ENCODE results near the gene R3HDM1. TPM values are rescaled to one million over a fixed set of nuclear protein-coding genes. Genes with fewer than 3 reads are reported as not detected.

R3HDM1 gene
- total RNA-seq, 1 experiment from 2014 or later, result 62.6 TPM

DNA sequence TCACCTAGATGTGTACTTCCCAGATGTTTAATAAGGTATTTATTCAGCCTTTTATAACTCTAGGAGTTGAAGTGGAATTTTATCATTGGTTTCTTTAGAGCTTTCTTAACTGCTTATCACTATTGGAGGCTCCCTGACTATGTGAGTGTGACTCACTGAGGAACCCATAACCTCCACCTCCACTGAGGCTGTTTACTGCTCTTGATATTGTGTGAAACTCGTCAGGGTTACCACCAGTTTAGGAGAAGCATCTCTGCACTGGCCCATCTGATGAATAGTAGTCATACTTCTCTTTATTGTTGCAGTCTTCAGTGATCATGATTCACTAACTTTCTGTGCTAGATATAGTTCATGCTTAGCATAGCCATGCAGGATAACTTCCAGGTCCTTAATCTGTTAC, 130.8 kb downstream of the R3HDM1 start:
- ATAC-seq (no peak), DNase-seq (ENCODE audit: low read depth, low spot score) (no peak)
- Histone ChIP-seq H3K36me3 (ENCODE audit: control insufficient read depth, insufficient read depth, low read length) (peaks cover 6% of the 10 kb centered on the region), H3K4me3 (ENCODE audit: low read depth in 2 of 2, low read length in 2 of 2) (no peak overlapping the region), H3K9me3 (ENCODE audit: control insufficient read depth, insufficient read depth, low read depth, low read length) (no peaks in the 10 kb centered on the region), H3K27ac (ENCODE audit: low read length) (no peak overlapping the region), H3K27me3 (ENCODE audit: control insufficient read depth, insufficient read depth, low read length) (no peaks in the 10 kb centered on the region), H3K4me1 (ENCODE audit: control insufficient read depth, insufficient read depth, low read length) (no peaks in the 10 kb centered on the region; the same call in 1 of the 2 replicates)
- BruUV-seq (replicated peaks), result no TSS peak
- ChIA-PET POLR2A (no interaction called here), CTCF (no interaction called here)
- in situ Hi-C loops (cut with HindIII; ENCODE audit: low pct_unique_long_range_greater_than_20kb, low sequenced_read_pairs) (no loop called here), intact Hi-C loops (cut with micrococcal nuclease; ENCODE audit: unreplicated experiment) (no loop called here)
- TF ChIP-seq, protein P1, sequence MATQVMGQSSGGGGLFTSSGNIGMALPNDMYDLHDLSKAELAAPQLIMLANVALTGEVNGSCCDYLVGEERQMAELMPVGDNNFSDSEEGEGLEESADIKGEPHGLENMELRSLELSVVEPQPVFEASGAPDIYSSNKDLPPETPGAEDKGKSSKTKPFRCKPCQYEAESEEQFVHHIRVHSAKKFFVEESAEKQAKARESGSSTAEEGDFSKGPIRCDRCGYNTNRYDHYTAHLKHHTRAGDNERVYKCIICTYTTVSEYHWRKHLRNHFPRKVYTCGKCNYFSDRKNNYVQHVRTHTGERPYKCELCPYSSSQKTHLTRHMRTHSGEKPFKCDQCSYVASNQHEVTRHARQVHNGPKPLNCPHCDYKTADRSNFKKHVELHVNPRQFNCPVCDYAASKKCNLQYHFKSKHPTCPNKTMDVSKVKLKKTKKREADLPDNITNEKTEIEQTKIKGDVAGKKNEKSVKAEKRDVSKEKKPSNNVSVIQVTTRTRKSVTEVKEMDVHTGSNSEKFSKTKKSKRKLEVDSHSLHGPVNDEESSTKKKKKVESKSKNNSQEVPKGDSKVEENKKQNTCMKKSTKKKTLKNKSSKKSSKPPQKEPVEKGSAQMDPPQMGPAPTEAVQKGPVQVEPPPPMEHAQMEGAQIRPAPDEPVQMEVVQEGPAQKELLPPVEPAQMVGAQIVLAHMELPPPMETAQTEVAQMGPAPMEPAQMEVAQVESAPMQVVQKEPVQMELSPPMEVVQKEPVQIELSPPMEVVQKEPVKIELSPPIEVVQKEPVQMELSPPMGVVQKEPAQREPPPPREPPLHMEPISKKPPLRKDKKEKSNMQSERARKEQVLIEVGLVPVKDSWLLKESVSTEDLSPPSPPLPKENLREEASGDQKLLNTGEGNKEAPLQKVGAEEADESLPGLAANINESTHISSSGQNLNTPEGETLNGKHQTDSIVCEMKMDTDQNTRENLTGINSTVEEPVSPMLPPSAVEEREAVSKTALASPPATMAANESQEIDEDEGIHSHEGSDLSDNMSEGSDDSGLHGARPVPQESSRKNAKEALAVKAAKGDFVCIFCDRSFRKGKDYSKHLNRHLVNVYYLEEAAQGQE (IDR thresholded peaks at IDR 0.05; ENCODE audit: insufficient read depth in 1 of 2, low read depth in 2 of 2, low read length in 1 of 2), result no peak
- TF ChIP-seq TCF7L2 (IDR thresholded peaks at IDR 0.05; ENCODE audit: low read depth, low read length) (no peak), POLR2AphosphoS5 (IDR thresholded peaks at IDR 0.05; ENCODE audit: low read depth, low read length) (no peak), SIN3A (IDR thresholded peaks at IDR 0.05; ENCODE audit: borderline replicate concordance, insufficient read depth, low read depth, low read length) (no peak)
- TF ChIP-seq, protein P2, sequence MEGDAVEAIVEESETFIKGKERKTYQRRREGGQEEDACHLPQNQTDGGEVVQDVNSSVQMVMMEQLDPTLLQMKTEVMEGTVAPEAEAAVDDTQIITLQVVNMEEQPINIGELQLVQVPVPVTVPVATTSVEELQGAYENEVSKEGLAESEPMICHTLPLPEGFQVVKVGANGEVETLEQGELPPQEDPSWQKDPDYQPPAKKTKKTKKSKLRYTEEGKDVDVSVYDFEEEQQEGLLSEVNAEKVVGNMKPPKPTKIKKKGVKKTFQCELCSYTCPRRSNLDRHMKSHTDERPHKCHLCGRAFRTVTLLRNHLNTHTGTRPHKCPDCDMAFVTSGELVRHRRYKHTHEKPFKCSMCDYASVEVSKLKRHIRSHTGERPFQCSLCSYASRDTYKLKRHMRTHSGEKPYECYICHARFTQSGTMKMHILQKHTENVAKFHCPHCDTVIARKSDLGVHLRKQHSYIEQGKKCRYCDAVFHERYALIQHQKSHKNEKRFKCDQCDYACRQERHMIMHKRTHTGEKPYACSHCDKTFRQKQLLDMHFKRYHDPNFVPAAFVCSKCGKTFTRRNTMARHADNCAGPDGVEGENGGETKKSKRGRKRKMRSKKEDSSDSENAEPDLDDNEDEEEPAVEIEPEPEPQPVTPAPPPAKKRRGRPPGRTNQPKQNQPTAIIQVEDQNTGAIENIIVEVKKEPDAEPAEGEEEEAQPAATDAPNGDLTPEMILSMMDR (IDR thresholded peaks at IDR 0.05), result no peak

DNA sequence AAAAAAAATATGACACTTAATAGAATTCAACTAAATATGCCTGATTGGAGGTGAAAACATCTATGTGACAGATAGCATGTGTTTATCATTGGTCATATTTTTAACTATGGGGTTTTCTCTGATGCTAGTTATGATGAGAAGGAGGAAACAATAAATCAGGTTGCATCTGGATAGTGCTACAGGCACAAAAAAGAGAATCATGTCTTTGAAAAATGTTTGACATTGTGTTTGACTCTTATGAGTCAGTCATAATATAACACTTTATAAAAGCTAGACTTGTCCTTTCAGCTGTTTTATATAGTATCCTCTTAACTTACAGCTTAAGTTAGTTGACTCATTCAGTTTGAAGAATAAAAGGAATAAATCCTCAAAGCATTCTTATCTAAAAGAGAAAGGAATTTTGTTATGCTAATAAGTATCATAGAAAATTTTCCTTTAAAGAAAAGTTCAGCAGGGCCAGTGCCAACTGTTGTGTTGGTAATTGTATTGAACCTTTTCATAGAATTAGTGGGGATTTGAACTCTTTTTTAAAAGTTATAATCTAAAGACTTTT, 131.9 kb downstream of the R3HDM1 start:
- intact Hi-C loops (cut with micrococcal nuclease; ENCODE audit: unreplicated experiment) (no loop called here), in situ Hi-C loops (cut with HindIII; ENCODE audit: low pct_unique_long_range_greater_than_20kb, low sequenced_read_pairs) (no loop called here)
- no peak for DNase-seq (ENCODE audit: low read depth, low spot score)
- Histone ChIP-seq H3K27me3 (ENCODE audit: control insufficient read depth, insufficient read depth, low read length) (no peaks in the 10 kb centered on the region), H3K27ac (ENCODE audit: low read length) (no peak overlapping the region), H3K4me3 (ENCODE audit: low read depth in 2 of 2, low read length in 2 of 2) (no peak overlapping the region), H3K9me3 (ENCODE audit: control insufficient read depth, insufficient read depth, low read depth, low read length) (no peaks in the 10 kb centered on the region), H3K36me3 (ENCODE audit: control insufficient read depth, insufficient read depth, low read length) (peaks cover 6% of the 10 kb centered on the region), H3K4me1 (ENCODE audit: control insufficient read depth, insufficient read depth, low read length) (no peaks in the 10 kb centered on the region; the same call in 1 of the 2 replicates)
- CTCF ChIA-PET, result no interaction called here
- BruUV-seq (replicated peaks), result no TSS peak
- TF ChIP-seq, protein P1 (IDR thresholded peaks at IDR 0.05; ENCODE audit: insufficient read depth in 1 of 2, low read depth in 2 of 2, low read length in 1 of 2), result no peak
- TF ChIP-seq, protein P2 (IDR thresholded peaks at IDR 0.05), result no peak
- TF ChIP-seq SIN3A (IDR thresholded peaks at IDR 0.05; ENCODE audit: borderline replicate concordance, insufficient read depth, low read depth, low read length) (no peak), POLR2AphosphoS5 (IDR thresholded peaks at IDR 0.05; ENCODE audit: low read depth, low read length) (no peak)
- ATAC-seq, result no peak
- POLR2A ChIA-PET, result no interaction called here

Measured in Panc1 (cell line).